Esophagus squamous epithelium (tissue), 5 donors: ENCODE data around the gene DNM2. TPM values are rescaled to one million over a fixed set of nuclear protein-coding genes. Genes with fewer than 3 reads are reported as not detected.
"Not testable (repeated sequence)": the region's sequence is repeated elsewhere in the genome, so short reads cannot be mapped to it uniquely, and the experiment has no call there.

Experiments
- DNase-seq: peaks from one replicate; lab custom pipeline; 2025; lab: John Stamatoyannopoulos, UW
- H3K27ac ChIP-seq, 4 donors: fragments of 200-600 bp; sonication (generic); one replicate each; pipeline ENCODE4 v1.5.1; 2016 to 2019; ENCODE audit warnings: mild to moderate bottlenecking in 1 of 4
- H3K27me3 ChIP-seq, 4 donors: fragments of 200-600 bp; sonication (generic); 1 replicate in 3 of 4; 2 replicates in 1 of 4; pipeline versions ENCODE4 v1.5.1 to v1.6.0; 2017 to 2021; ENCODE audit warnings: antibody characterized with exemption in 1 of 4
- H3K36me3 ChIP-seq, 3 donors: fragments of 200-600 bp; sonication (generic); one replicate each; pipeline ENCODE4 v1.5.1; 2016 to 2019
- H3K4me1 ChIP-seq, 3 donors: fragments of 200-600 bp; sonication (generic); one replicate each; pipeline ENCODE4 v1.5.1; 2017 to 2019
- H3K4me3 ChIP-seq, 4 donors: fragments of 200-600 bp; sonication (generic); 1 replicate in 3 of 4; 2 replicates in 1 of 4; pipeline ENCODE4 v1.5.1; 2016 to 2019; ENCODE audit warnings: mild to moderate bottlenecking in 2 of 4, moderate library complexity in 1 of 4
- H3K9me3 ChIP-seq, 3 donors: fragments of 200-600 bp; sonication (generic); one replicate each; pipeline ENCODE4 v1.5.1; 2016 to 2019
- CTCF ChIP-seq, 6 experiments: fragments of 450-650 bp in 4 of 6; fragments of 200-600 bp in 2 of 6; sonication (generic) in 2 of 6; IDR thresholded peaks; one replicate each; pipeline ENCODE4 v1.5.1; 2016 to 2019; ENCODE audit warnings: antibody characterized with exemption in 6 of 6, mild to moderate bottlenecking in 4 of 6, moderate library complexity in 4 of 6
- POLR2A ChIP-seq, 4 donors: fragments of 450-650 bp; IDR thresholded peaks; one replicate each; pipeline ENCODE4 v1.6.1; 2017; ENCODE audit warnings: antibody characterized with exemption in 4 of 4, mild to moderate bottlenecking in 4 of 4, moderate library complexity in 3 of 4
- WGBS, 2 donors: methylation state at CpG; one replicate each; pipeline ENCODE4 v1.1.5; 2018; 5-methylcytosine and 5-hydroxymethylcytosine counted together
- intact Hi-C: fragments of 100-400 bp; cut with DNase I; formaldehyde crosslinking; loops from one replicate; pipeline ENCODE4 v1.15.0; 2022
- total RNA-seq, 4 donors: library from RNA; depleted of rRNA; stranded (reverse); fragments of >200 nt; gene quantifications; one replicate each; pipeline ENCODE4 v1.1.0, GENCODE V29; 2016
- donor health status: DM: yes; HTN: yes; CAD: no.

Gene DNM2
- total RNA-seq, 4 donors from 2014 or later, result 79.9 to 138 (median 102) TPM

GRCh38 chr19:10737722-10738121 is 19.8 kb downstream of the DNM2 start:
- intact Hi-C loops, result no loop called here
- no peak overlapping the region for H3K4me3 ChIP-seq
- TF ChIP-seq POLR2A (IDR thresholded peaks at IDR 0.05) (no peak), CTCF (IDR thresholded peaks at IDR 0.05) (no peak)
- no peaks in the 10 kb centered on the region for H3K9me3 ChIP-seq
- DNase-seq, result no peak
- H3K27me3 ChIP-seq, result no peaks in the 10 kb centered on the region
- H3K27ac ChIP-seq, result peak overlapping the region in 2 of 4 donors; percentile 14 to 33
- WGBS, 2 donors, result 85 to 90% methylated on average over 8 to 9 of the region's 9 CpGs
- peaks cover 0 to 57% (median 8%) of the 10 kb centered on the region in 3 donors for H3K4me1 ChIP-seq
- H3K36me3 ChIP-seq, result peaks cover 0 to 5% (median 0%) of the 10 kb centered on the region in 3 donors

- TF ChIP-seq CTCF (IDR thresholded peaks at IDR 0.05), result no peak
- no peak for TF ChIP-seq POLR2A (IDR thresholded peaks at IDR 0.05)
- intact Hi-C loops, result no loop called here
- no peaks in the 10 kb centered on the region for H3K9me3 ChIP-seq
- H3K36me3 ChIP-seq, result peaks cover 0 to 5% (median 0%) of the 10 kb centered on the region in 3 donors
- no peak overlapping the region for H3K27ac ChIP-seq
- DNase-seq, result no peak
- H3K4me3 ChIP-seq, result no peak overlapping the region
- WGBS, 2 donors, result 71 to 81% methylated on average over 3 of the region's 3 CpGs
- H3K4me1 ChIP-seq, result peaks cover 3 to 68% (median 8%) of the 10 kb centered on the region in 3 donors
- no peaks in the 10 kb centered on the region for H3K27me3 ChIP-seq
These were observed 22.9 kb downstream of the DNM2 start for GRCh38 chr19:10740798-10741197.

- TF ChIP-seq CTCF (IDR thresholded peaks at IDR 0.05) (no peak), POLR2A (IDR thresholded peaks at IDR 0.05) (no peak)
- no peak for DNase-seq
- intact Hi-C loops, result no loop called here
- H3K9me3 ChIP-seq, result no peaks in the 10 kb centered on the region
- 79 to 80% methylated on average over 3 to 4 of the region's 4 CpGs for WGBS, 2 donors
- no peaks in the 10 kb centered on the region for H3K36me3 ChIP-seq
- peaks cover 10 to 62% (median 13%) of the 10 kb centered on the region in 3 donors for H3K4me1 ChIP-seq
- no peak overlapping the region for H3K4me3 ChIP-seq
- no peaks in the 10 kb centered on the region for H3K27me3 ChIP-seq
- H3K27ac ChIP-seq, result no peak overlapping the region
These were observed 24.6 kb downstream of the DNM2 start for GRCh38 chr19:10742476-10742875.

- Histone ChIP-seq H3K4me3 (no peak overlapping the region), H3K9me3 (no peaks in the 10 kb centered on the region), H3K27ac (no peak overlapping the region), H3K36me3 (no peaks in the 10 kb centered on the region), H3K4me1 (peaks cover 21 to 62% (median 26%) of the 10 kb centered on the region in 3 donors), H3K27me3 (no peaks in the 10 kb centered on the region)
- WGBS, 2 donors, result 68 to 72% methylated on average over 4 to 10 of the region's 11 CpGs
- no peak for DNase-seq
- intact Hi-C loops, result no loop called here
- TF ChIP-seq CTCF (IDR thresholded peaks at IDR 0.05) (no peak), POLR2A (IDR thresholded peaks at IDR 0.05) (no peak)
These were observed 26.4 kb downstream of the DNM2 start for GRCh38 chr19:10744253-10744798.

GRCh38 chr19:10744801-10745293 is 27.0 kb downstream of the DNM2 start:
- DNase-seq, result no peak
- Histone ChIP-seq H3K4me1 (peaks cover 26 to 63% (median 31%) of the 10 kb centered on the region in 3 donors), H3K27ac (no peak overlapping the region), H3K36me3 (no peaks in the 10 kb centered on the region), H3K4me3 (no peak overlapping the region), H3K27me3 (no peaks in the 10 kb centered on the region), H3K9me3 (no peaks in the 10 kb centered on the region)
- TF ChIP-seq POLR2A (IDR thresholded peaks at IDR 0.05), result no peak
- TF ChIP-seq CTCF (IDR thresholded peaks at IDR 0.05), result no peak
- intact Hi-C loops, result no loop called here
- WGBS, 2 donors, result 78 to 83% methylated on average over 8 to 11 of the region's 12 CpGs

- WGBS, 2 donors, result 83 to 88% methylated on average over 8 of the region's 8 CpGs
- H3K36me3 ChIP-seq, intact Hi-C loops, H3K9me3 ChIP-seq, H3K27ac ChIP-seq, H3K4me3 ChIP-seq, DNase-seq, H3K27me3 ChIP-seq: not testable (repeated sequence)
- peaks cover 39 to 79% (median 41%) of the 10 kb centered on the region in 3 donors for H3K4me1 ChIP-seq
These were observed 28.6 kb downstream of the DNM2 start for GRCh38 chr19:10746437-10746836.
